Activated naive CD4-positive, alpha-beta T cell treated with anti-CD3 and anti-CD28 coated beads, Interleukin-2, amount 50 U/mL, for 72 hours (primary cell): Measurements from ENCODE around the gene STX8. TPM values are rescaled to one million over a fixed set of nuclear protein-coding genes. Genes with fewer than 3 reads are reported as not detected.

ENCODE experiments used
- ATAC-seq, 2 donors: fragments of 150-1000 bp; cut with Tn5 transposase; 2 replicates each; pipeline ENCODE4 v1.10.0; 2021; ENCODE audit warnings: mild to moderate bottlenecking in 2 of 2, moderate library complexity in 2 of 2
- DNase-seq, 2 donors: peaks; one replicate each; pipeline ENCODE4 v3.0.0; 2021 to 2022; ENCODE audit warnings: low spot score in 2 of 2
- H3K27ac Mint-ChIP-seq, 2 donors: one replicate each; pipeline ENCODE4 v1.8.0; 2022; ENCODE audit warnings: mild to moderate bottlenecking in 2 of 2, mixed read lengths in 2 of 2
- H3K36me3 Mint-ChIP-seq, 2 donors: one replicate each; pipeline ENCODE4 v1.8.0; 2022; ENCODE audit warnings: mixed read lengths in 2 of 2
- H3K9me3 Mint-ChIP-seq, 2 donors: one replicate each; pipeline ENCODE4 v1.8.0; 2022; ENCODE audit warnings: mixed read lengths in 2 of 2
- total RNA-seq, 2 donors: library from RNA; stranded (reverse); gene quantifications; one replicate each; pipeline ENCODE4 v1.2.3, GENCODE V29; 2022

STX8 gene
- total RNA-seq, 2 donors from 2014 or later = 42.1 to 65.4 TPM

- DNase-seq = no peak
- no peak for ATAC-seq
- Mint-ChIP-seq H3K27ac (no peak overlapping the region), H3K36me3 (peaks cover 0 to 5% of the 10 kb centered on the region in 2 donors), H3K9me3 (no peaks in the 10 kb centered on the region)
Measured at GRCh38 chr17:9233761-9234160, 341.9 kb downstream of the STX8 start.

DNA sequence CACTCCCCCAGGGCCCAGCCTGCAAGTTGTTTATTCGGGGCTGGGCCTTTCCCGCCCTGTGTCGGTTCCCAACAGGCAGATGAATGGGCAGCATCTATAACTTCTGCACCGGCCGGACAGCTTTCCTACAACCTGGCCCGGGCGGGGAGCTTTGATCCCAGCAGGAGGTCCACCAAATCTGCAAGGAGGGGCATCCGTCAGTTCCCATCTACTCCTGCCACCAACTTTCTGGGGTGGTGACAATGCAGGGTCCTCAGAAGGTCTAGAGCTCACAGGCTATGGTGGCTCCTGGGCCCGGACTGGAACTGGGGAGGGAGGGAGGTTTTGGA lies 342.4 kb downstream of the STX8 start:
- ATAC-seq (no peak), DNase-seq (no peak)
- Mint-ChIP-seq H3K36me3 (peaks cover 0 to 5% of the 10 kb centered on the region in 2 donors), H3K9me3 (no peaks in the 10 kb centered on the region), H3K27ac (no peak overlapping the region)

- ATAC-seq (no peak), DNase-seq (no peak)
- Mint-ChIP-seq H3K9me3 (no peaks in the 10 kb centered on the region), H3K27ac (no peak overlapping the region), H3K36me3 (peaks cover 0 to 5% of the 10 kb centered on the region in 2 donors)
Measured at GRCh38 chr17:9232591-9233270, 342.9 kb downstream of the STX8 start.

DNA sequence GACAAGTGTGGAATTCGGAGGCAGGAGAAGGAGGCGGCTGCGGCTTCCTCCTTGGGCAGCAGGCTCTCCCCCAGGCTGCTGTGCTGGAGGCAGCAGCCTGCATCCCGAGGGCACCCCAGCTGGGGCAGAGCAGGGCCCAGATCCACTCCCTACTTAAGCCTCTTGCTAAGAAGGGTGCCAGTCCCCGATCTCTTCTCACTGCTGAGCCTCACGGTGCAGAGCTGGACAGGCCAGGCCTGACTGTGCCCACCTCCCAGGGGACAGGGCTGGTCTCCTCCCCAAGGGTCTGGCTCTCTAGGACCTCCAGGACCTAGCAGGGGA lies 343.5 kb downstream of the STX8 start:
- no peak for ATAC-seq
- Mint-ChIP-seq H3K9me3 (no peaks in the 10 kb centered on the region), H3K27ac (no peak overlapping the region), H3K36me3 (no peaks in the 10 kb centered on the region)
- no peak for DNase-seq

GRCh38 chr17:9231449-9232154 lies 344.0 kb downstream of the STX8 start:
- Mint-ChIP-seq H3K27ac (no peak overlapping the region), H3K36me3 (no peaks in the 10 kb centered on the region), H3K9me3 (no peaks in the 10 kb centered on the region)
- DNase-seq = no peak
- ATAC-seq = no peak

DNA sequence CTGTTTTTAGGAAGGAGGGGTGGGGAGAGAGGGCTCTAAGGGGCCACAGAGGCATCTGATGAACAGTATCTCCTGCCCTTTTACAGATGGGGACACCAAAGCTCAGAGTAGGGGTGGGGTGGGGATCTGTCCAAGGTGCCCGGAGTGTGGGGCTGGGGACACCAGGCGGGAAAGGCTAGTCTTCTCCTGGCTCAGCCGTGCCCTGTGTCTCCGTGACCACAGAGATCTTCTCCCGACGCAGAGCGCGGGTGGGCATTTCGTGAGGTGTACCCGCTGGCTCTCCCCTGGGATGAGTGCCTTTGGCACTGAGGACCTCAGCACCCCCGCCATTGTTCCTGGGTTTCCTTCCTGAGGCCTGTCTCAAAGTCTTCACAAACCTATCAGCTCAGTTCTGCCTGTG lies 344.8 kb downstream of the STX8 start:
- H3K9me3 Mint-ChIP-seq = no peaks in the 10 kb centered on the region
- DNase-seq = no peak
- H3K27ac Mint-ChIP-seq = no peak overlapping the region
- ATAC-seq = no peak
- H3K36me3 Mint-ChIP-seq = no peaks in the 10 kb centered on the region

DNA sequence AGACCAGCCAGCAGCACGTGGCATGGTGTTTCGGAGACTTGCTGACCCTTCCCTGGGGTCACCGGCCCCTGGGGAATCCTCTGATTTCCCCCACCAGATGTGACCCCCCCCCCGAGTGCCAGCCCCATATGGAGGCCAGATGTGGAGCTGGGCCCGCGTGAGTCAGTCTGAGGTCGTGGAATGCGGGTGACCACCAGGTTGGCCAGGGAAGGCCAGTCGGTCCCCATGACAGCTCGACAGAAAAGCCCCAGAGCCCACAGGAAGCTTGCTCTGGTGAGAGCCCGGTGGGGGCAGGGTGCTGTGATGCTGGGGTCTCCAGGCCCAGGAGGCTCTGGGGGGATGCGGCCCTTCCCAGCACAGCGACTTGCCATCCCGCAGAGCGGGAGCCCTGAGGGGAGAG lies 345.3 kb downstream of the STX8 start:
- Mint-ChIP-seq H3K36me3 (no peaks in the 10 kb centered on the region), H3K27ac (no peak overlapping the region), H3K9me3 (no peaks in the 10 kb centered on the region)
- ATAC-seq (no peak), DNase-seq (no peak)

GRCh38 chr17:9229826-9230201 lies 345.8 kb downstream of the STX8 start:
- ATAC-seq (no peak), DNase-seq (no peak)
- Mint-ChIP-seq H3K36me3 (no peaks in the 10 kb centered on the region), H3K9me3 (no peaks in the 10 kb centered on the region), H3K27ac (peak overlapping the region in 1 of 2 donors; percentile 85)

DNA sequence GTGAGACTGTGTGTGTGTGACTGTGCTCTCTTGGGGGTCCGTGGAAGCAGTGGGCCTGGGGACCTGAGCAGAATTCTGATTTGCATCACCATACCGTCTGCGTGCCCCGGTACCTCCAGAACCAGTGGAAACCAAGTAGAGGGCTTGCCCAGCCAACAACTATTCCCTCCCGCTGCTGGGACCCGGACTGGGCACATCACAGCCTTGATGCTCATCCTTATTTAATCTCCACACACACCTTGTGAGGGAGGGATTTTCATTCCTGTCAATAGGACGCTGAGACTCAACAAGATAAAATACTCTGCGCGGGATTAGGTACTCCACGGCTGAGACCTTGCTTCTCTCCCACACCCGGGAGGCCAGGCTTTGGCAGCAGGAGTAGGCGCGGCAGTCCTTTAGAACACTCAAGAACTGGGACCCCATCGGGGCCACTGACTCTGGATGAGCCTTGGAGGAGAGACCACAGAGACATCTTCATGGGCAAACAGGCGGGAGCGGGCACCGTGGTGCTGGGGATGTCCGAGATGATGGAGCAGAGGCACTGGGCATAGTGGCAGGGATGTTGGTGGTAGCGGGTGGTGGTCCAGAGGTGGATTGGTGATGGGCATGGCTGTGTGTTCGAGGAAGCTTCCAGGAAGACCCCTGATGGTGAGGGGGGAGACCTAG lies 346.3 kb downstream of the STX8 start:
- DNase-seq = no peak
- no peak for ATAC-seq
- H3K9me3 Mint-ChIP-seq = no peaks in the 10 kb centered on the region
- no peaks in the 10 kb centered on the region for H3K36me3 Mint-ChIP-seq
- peak overlapping the region in 1 of 2 donors; percentile 85 for H3K27ac Mint-ChIP-seq

DNA sequence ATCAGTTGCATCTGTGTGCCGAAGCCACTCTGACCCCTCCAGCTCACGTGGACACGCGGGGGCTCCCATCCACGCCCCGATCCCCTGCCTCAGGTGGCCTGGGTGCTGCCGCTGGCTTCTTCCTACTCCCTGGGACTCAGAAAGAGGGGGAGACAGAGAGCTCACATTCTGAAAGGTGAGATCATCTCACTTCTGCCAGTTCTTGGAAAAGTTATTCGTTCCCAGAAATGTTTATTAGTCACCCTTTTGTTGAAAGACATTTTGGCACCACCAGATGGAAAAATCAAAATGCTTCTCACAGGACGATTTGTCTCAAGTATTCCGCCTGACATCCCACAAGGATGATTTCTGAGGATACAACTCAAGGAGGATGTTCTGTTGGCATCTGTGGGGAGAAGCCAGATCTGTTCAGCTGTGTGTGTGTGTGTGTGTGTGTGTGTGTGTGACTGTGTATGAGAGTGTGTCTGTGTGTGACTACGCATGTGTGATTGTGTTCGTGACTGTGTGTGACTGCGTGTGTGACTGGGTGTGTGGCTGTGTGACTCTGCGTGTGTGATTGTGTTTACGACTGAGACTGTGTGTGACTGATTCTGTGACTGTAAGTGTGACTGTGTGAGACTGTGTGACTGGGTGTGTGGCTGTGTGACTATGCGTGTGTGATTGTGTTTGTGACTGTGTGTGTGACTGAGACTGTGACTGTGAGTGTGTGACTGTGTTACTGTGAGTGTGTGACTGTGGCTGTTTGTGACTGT lies 347.0 kb downstream of the STX8 start:
- ATAC-seq (peak; percentile 41 to 58), DNase-seq (no peak)
- H3K27ac Mint-ChIP-seq = no peak overlapping the region
- H3K9me3 Mint-ChIP-seq = no peaks in the 10 kb centered on the region
- no peaks in the 10 kb centered on the region for H3K36me3 Mint-ChIP-seq

GRCh38 chr17:9227819-9228407 lies 347.7 kb downstream of the STX8 start:
- H3K36me3 Mint-ChIP-seq = no peaks in the 10 kb centered on the region
- H3K9me3 Mint-ChIP-seq = no peaks in the 10 kb centered on the region
- no peak overlapping the region for H3K27ac Mint-ChIP-seq
- ATAC-seq (no peak), DNase-seq (no peak)

- peak in 1 of 2 donors; percentile 46 for DNase-seq
- Mint-ChIP-seq H3K36me3 (no peaks in the 10 kb centered on the region), H3K27ac (no peak overlapping the region), H3K9me3 (no peaks in the 10 kb centered on the region)
- ATAC-seq = peak; percentile 51 to 54
Measured at GRCh38 chr17:9226794-9227135, 348.9 kb downstream of the STX8 start.

DNA sequence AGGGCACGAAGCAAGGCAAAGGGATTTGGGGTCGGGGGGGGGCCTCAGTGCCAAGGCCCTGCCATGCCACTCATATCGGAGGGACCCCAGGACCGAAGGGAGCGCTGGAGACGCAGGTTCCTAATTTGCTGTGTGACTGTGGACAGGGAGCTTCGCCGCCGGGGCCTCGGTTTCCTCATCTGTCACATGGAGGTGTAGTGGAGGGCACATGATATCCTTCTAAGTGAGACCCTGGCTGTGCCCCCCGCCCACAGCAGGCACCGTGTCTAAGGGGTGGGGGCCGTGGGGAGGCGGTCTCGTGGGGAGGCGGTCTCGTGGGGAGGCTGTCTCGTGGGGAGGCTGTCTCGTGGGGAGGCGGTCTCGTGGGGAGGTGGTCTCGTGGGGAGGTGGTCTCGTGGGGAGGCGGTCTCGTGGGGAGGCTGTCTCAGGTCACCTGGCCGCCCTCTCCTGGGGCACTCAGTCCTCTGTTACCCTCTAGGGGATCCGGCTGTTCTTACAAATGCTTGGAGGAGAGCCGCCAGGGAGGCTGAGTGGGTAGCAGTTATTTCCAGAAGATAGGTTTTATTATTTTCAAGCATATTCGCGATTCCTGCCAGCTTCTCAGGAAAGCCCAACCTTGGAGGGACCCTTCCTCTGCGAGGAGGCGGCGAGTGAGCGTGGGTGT lies 349.4 kb downstream of the STX8 start:
- ATAC-seq = no peak
- no peaks in the 10 kb centered on the region for H3K36me3 Mint-ChIP-seq
- H3K9me3 Mint-ChIP-seq = no peaks in the 10 kb centered on the region
- H3K27ac Mint-ChIP-seq = no peak overlapping the region
- DNase-seq = no peak

- no peak overlapping the region for H3K27ac Mint-ChIP-seq
- ATAC-seq (no peak), DNase-seq (no peak)
- no peaks in the 10 kb centered on the region for H3K36me3 Mint-ChIP-seq
- H3K9me3 Mint-ChIP-seq = no peaks in the 10 kb centered on the region
Measured at GRCh38 chr17:9225305-9226101, 350.1 kb downstream of the STX8 start.

DNA sequence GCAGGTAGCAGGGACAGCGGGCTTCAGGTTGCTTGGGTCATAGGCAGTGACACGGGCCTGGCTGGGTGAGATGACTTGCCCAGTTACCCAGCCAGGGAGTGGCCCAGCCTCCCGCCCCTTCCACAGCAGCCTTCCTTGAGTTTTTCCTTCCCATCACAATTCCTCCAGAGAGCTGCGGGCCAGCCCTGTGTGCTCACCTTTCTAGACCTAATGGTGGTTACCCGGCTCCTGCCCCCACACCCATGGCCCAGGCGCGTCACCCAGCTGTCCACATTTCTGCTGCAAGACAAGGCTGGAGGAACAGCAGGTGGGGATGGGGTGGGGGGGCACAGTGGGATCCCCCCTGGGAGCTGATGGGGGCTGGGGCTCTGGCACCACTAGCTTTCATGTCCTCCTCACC lies 351.1 kb downstream of the STX8 start:
- Mint-ChIP-seq H3K9me3 (no peaks in the 10 kb centered on the region), H3K36me3 (no peaks in the 10 kb centered on the region), H3K27ac (peak overlapping the region in 1 of 2 donors; percentile 21)
- ATAC-seq (no peak), DNase-seq (no peak)

- Mint-ChIP-seq H3K27ac (no peak overlapping the region), H3K36me3 (no peaks in the 10 kb centered on the region), H3K9me3 (no peaks in the 10 kb centered on the region)
- DNase-seq = no peak
- no peak for ATAC-seq
Measured at GRCh38 chr17:9223531-9223930, 352.1 kb downstream of the STX8 start.
